Spleen (tissue), 11 donors: ENCODE data around the gene TEX51. TPM values are rescaled to one million over a fixed set of nuclear protein-coding genes. Genes with fewer than 3 reads are reported as not detected.

Experiments used
- DNase-seq: peaks from one replicate; pipeline ENCODE4 v3.0.0-alpha.2; 2020
- H3K27ac ChIP-seq, 8 donors: fragments of 200-600 bp; sonication (generic) in 7 of 8; 1 replicate in 4 of 8; 2 replicates in 4 of 8; pipeline versions ENCODE4 v1.5.0 to v1.8.0; 2016 to 2021; ENCODE audit warnings: inconsistent platforms in 4 of 8, mild to moderate bottlenecking in 4 of 8, moderate library complexity in 1 of 8
- H3K27me3 ChIP-seq, 7 donors: fragments of 200-600 bp; sonication (generic) in 6 of 7; replicated peaks in 1 of 7; 1 replicate in 4 of 7; 2 replicates in 3 of 7; pipeline versions ENCODE4 v1.5.0 to v1.8.0; 2016 to 2021; ENCODE audit warnings: inconsistent platforms in 3 of 7, mild to moderate bottlenecking in 1 of 7
- H3K36me3 ChIP-seq, 6 donors: fragments of 200-600 bp; sonication (generic) in 5 of 6; 1 replicate in 4 of 6; 2 replicates in 2 of 6; pipeline versions ENCODE4 v1.5.0 to v1.8.0; 2016 to 2021; ENCODE audit warnings: inconsistent platforms in 2 of 6
- H3K4me1 ChIP-seq, 6 donors: fragments of 200-600 bp; sonication (generic) in 5 of 6; 1 replicate in 3 of 6; 2 replicates in 3 of 6; pipeline versions ENCODE4 v1.5.0 to v1.8.0; 2016 to 2021; ENCODE audit warnings: inconsistent platforms in 3 of 6
- H3K4me3 ChIP-seq, 8 donors: fragments of 200-600 bp; sonication (generic) in 7 of 8; 1 replicate in 4 of 8; 2 replicates in 4 of 8; pipeline versions ENCODE4 v1.5.0 to v1.8.0; 2016 to 2021; ENCODE audit warnings: inconsistent platforms in 4 of 8, mild to moderate bottlenecking in 4 of 8, moderate library complexity in 2 of 8
- H3K9me3 ChIP-seq, 8 donors: fragments of 200-600 bp; sonication (generic) in 7 of 8; 1 replicate in 4 of 8; 2 replicates in 4 of 8; pipeline versions ENCODE4 v1.5.0 to v1.8.0; 2016 to 2021; ENCODE audit warnings: inconsistent platforms in 4 of 8
- CTCF ChIP-seq, 11 experiments: fragments of 200-600 bp in 7 of 11; fragments of 450-650 bp in 4 of 11; sonication (generic) in 4 of 11; IDR thresholded peaks in 8 of 11; conservative IDR thresholded peaks in 3 of 11; 1 replicate in 7 of 11; 2 replicates in 4 of 11; pipeline versions ENCODE4 v1.4.0 to v1.8.0; 2016 to 2021; ENCODE audit warnings: antibody characterized with exemption in 11 of 11, inconsistent platforms in 4 of 11, mild to moderate bottlenecking in 1 of 11
- POLR2A ChIP-seq, 3 donors: fragments of 450-650 bp; IDR thresholded peaks; one replicate each; pipeline ENCODE4 v1.5.1; 2017; ENCODE audit warnings: antibody characterized with exemption in 3 of 3, mild to moderate bottlenecking in 1 of 3
- POLR2AphosphoS5 ChIP-seq, 3 donors: sonication (generic); formaldehyde crosslinking; IDR thresholded peaks; one replicate each; pipeline ENCODE4 v1.5.1; 2017; ENCODE audit warnings: antibody characterized with exemption in 3 of 3
- WGBS, 5 donors: extraction: QIAGEN DNeasy Blood & Tissue Kit in 3 of 5; methylation state at CpG; one replicate each; pipeline versions ENCODE4 v1.1.5 to v1.1.7; 2013 to 2018; 5-methylcytosine and 5-hydroxymethylcytosine counted together
- intact Hi-C: fragments of 100-400 bp; cut with DNase I; formaldehyde crosslinking; loops from one replicate; pipeline ENCODE4 v1.15.0; 2023; ENCODE audit warnings: low total_unique reads
- polyA plus RNA-seq, 3 donors: library from polyadenylated mRNA; stranded (reverse); fragments of 200-250 nt; gene quantifications; one replicate each; pipeline ENCODE4 v1.2.1, GENCODE V29; 2013
- total RNA-seq, 7 donors: library from RNA; depleted of rRNA in 3 of 7; stranded (reverse); fragments of >200 nt in 3 of 7; fragmentation: NEBNext Ultra II Directional in 4 of 7; extraction: Animal tissue kit (Norgen Biotek cat#: 25700) in 4 of 7; gene quantifications; one replicate each; pipeline versions ENCODE4 v1.1.0 to v1.2.1, GENCODE V29; 2016 to 2021
- donor health status: healthy with polysubstance abuse.
- donor health status: DM: no; HTN: no; CAD: no; lungs with moderate emphysema.
- donor health status: DM: no; HTN: no; CAD: no.
- donor health status: Bipolar disorder and iron deficiency.
- donor health status: healthy.
- donor health status: DM: no; HTN: no; CAD: no.
- donor health status: DM: yes; HTN: yes; CAD: no.

The TEX51 gene
- total and polyA plus RNA-seq, 10 donors, result not detected

GRCh38 chr2:126909781-126910180, 11.1 kb downstream of the TEX51 start:
- intact Hi-C loops, result no loop called here
- no peak for DNase-seq
- peaks cover 0 to 6% (median under 1%) of the 10 kb centered on the region in 8 donors for H3K9me3 ChIP-seq
- H3K4me3 ChIP-seq, result no peak overlapping the region
- TF ChIP-seq POLR2A (IDR thresholded peaks at IDR 0.05), result no peak
- TF ChIP-seq POLR2AphosphoS5 (IDR thresholded peaks at IDR 0.05), result no peak
- no peak for TF ChIP-seq CTCF (IDR thresholded peaks at IDR 0.05 in 8 of 11, conservative IDR thresholded peaks at IDR 0.05 in 3 of 11)
- no peak overlapping the region for H3K27ac ChIP-seq
- no peaks in the 10 kb centered on the region for H3K4me1 ChIP-seq
- no peaks in the 10 kb centered on the region for H3K36me3 ChIP-seq
- 83 to 90% (median 89%) methylated on average over 3 of the region's 3 CpGs for WGBS, 5 donors
- peaks cover 0 to 31% (median 3%) of the 10 kb centered on the region in 7 donors for H3K27me3 ChIP-seq

- no peak for DNase-seq
- intact Hi-C loops, result no loop called here
- Histone ChIP-seq H3K4me3 (no peak overlapping the region), H3K4me1 (no peaks in the 10 kb centered on the region), H3K27me3 (peaks cover 0 to 32% (median 3%) of the 10 kb centered on the region in 7 donors), H3K36me3 (no peaks in the 10 kb centered on the region), H3K9me3 (no peaks in the 10 kb centered on the region), H3K27ac (no peak overlapping the region)
- TF ChIP-seq CTCF (IDR thresholded peaks at IDR 0.05 in 8 of 11, conservative IDR thresholded peaks at IDR 0.05 in 3 of 11) (no peak), POLR2A (IDR thresholded peaks at IDR 0.05) (no peak), POLR2AphosphoS5 (IDR thresholded peaks at IDR 0.05) (no peak)
- WGBS, 5 donors, result 13 to 31% (median 15%) methylated on average over 1 of the region's 1 CpG
These were observed 11.9 kb downstream of the TEX51 start for GRCh38 chr2:126910637-126911036.

GRCh38 chr2:126911111-126911796, 12.6 kb downstream of the TEX51 start:
- H3K27me3 ChIP-seq, result peaks cover 0 to 28% (median 0%) of the 10 kb centered on the region in 7 donors
- peak; percentile 51 for DNase-seq
- H3K9me3 ChIP-seq, result no peaks in the 10 kb centered on the region

More at GRCh38 chr2:126911111-126911796, 12.6 kb downstream of the TEX51 start:
- intact Hi-C loops, result no loop called here
- WGBS, 5 donors, result 81 to 87% (median 85%) methylated on average over 7 to 8 of the region's 8 CpGs
- Histone ChIP-seq H3K4me3 (no peak overlapping the region), H3K27ac (no peak overlapping the region), H3K36me3 (no peaks in the 10 kb centered on the region), H3K4me1 (no peaks in the 10 kb centered on the region)
- TF ChIP-seq CTCF (IDR thresholded peaks at IDR 0.05 in 8 of 11, conservative IDR thresholded peaks at IDR 0.05 in 3 of 11) (no peak), POLR2AphosphoS5 (IDR thresholded peaks at IDR 0.05) (no peak), POLR2A (IDR thresholded peaks at IDR 0.05) (no peak)
